Measurements from ENCODE around the gene TINCR.

GRCh38 chr19:5533257-5533656, 34.5 kb downstream of the TINCR start:
- TF ChIP-seq SIN3A (IDR thresholded peaks at IDR 0.05; ENCODE audit: borderline replicate concordance, low read depth, low read length) (no peak), MAX (IDR thresholded peaks at IDR 0.05; ENCODE audit: low read depth) (no peak)
